Uterus (tissue), 4 donors: Measurements from ENCODE around the gene DNAJB5. TPM values are rescaled to one million over a fixed set of nuclear protein-coding genes. Genes with fewer than 3 reads are reported as not detected.

Source experiments
- DNase-seq, 2 donors: peaks; one replicate each; pipeline ENCODE4 v3.0.0-alpha.2; 2019 to 2020
- H3K27ac ChIP-seq, 2 donors: fragments of 200-600 bp; sonication (generic); 1 replicate in 1 of 2; 2 replicates in 1 of 2; pipeline ENCODE4 v1.5.1; 2016 to 2018
- H3K27me3 ChIP-seq, 2 donors: fragments of 200-600 bp; sonication (generic); one replicate each; pipeline ENCODE4 v1.5.1; 2018 to 2019; ENCODE audit warnings: control low read depth in 1 of 2
- H3K36me3 ChIP-seq, 2 donors: fragments of 200-600 bp; sonication (generic); one replicate each; pipeline ENCODE4 v1.5.1; 2019; ENCODE audit warnings: control low read depth in 1 of 2
- H3K4me1 ChIP-seq, 2 donors: fragments of 200-600 bp; sonication (generic); one replicate each; pipeline ENCODE4 v1.5.1; 2018 to 2019; ENCODE audit warnings: control low read depth in 1 of 2
- H3K4me3 ChIP-seq, 2 donors: fragments of 200-600 bp; sonication (generic); 1 replicate in 1 of 2; 2 replicates in 1 of 2; pipeline ENCODE4 v1.5.1; 2018 to 2019; ENCODE audit warnings: mild to moderate bottlenecking in 1 of 2
- H3K9me3 ChIP-seq, 2 donors: fragments of 200-600 bp; sonication (generic); one replicate each; pipeline ENCODE4 v1.5.1; 2019; ENCODE audit warnings: control low read depth in 1 of 2
- CTCF ChIP-seq, 4 experiments: fragments of 200-600 bp in 2 of 4; fragments of 450-650 bp in 2 of 4; sonication (generic) in 2 of 4; IDR thresholded peaks; one replicate each; pipeline ENCODE4 v1.5.1; 2016 to 2019; ENCODE audit warnings: antibody characterized with exemption in 4 of 4, mild to moderate bottlenecking in 2 of 4, moderate library complexity in 1 of 4
- POLR2A ChIP-seq, 2 donors: fragments of 450-650 bp; IDR thresholded peaks; one replicate each; pipeline ENCODE4 v1.6.1; 2016; ENCODE audit warnings: antibody characterized with exemption in 2 of 2, mild to moderate bottlenecking in 1 of 2, moderate library complexity in 1 of 2
- intact Hi-C: fragments of 100-400 bp; cut with DNase I; formaldehyde crosslinking; loops from one replicate; pipeline ENCODE4 v1.15.1; 2023; ENCODE audit warnings: low total_unique reads
- total RNA-seq, 4 donors: library from RNA; depleted of rRNA in 3 of 4; stranded (reverse); fragments of >200 nt in 3 of 4; gene quantifications; one replicate each; pipeline versions ENCODE4 v1.1.0 to v1.2.4, GENCODE V29; 2014 to 2023
- donor health status: DM: yes; HTN: yes; CAD: no.

The DNAJB5 gene
- total RNA-seq, 4 donors from 2014 or later = 9.7 to 45.0 (median 25.1) TPM

GRCh38 chr9:35042081-35042604 is 52.6 kb downstream of the DNAJB5 start:
- H3K36me3 ChIP-seq = no peaks in the 10 kb centered on the region
- no peak for DNase-seq
- intact Hi-C loops = no loop called here
- H3K9me3 ChIP-seq = no peaks in the 10 kb centered on the region
- H3K4me1 ChIP-seq = no peaks in the 10 kb centered on the region
- no peak overlapping the region for H3K4me3 ChIP-seq
- H3K27ac ChIP-seq = no peak overlapping the region
- no peak for TF ChIP-seq POLR2A (IDR thresholded peaks at IDR 0.05)
- TF ChIP-seq CTCF (IDR thresholded peaks at IDR 0.05) = no peak
- no peaks in the 10 kb centered on the region for H3K27me3 ChIP-seq

GRCh38 chr9:35042891-35043545 is 53.5 kb downstream of the DNAJB5 start:
- TF ChIP-seq CTCF (IDR thresholded peaks at IDR 0.05) (no peak), POLR2A (IDR thresholded peaks at IDR 0.05) (no peak)
- Histone ChIP-seq H3K27me3 (no peaks in the 10 kb centered on the region), H3K36me3 (no peaks in the 10 kb centered on the region), H3K4me1 (no peaks in the 10 kb centered on the region), H3K27ac (no peak overlapping the region), H3K4me3 (no peak overlapping the region), H3K9me3 (no peaks in the 10 kb centered on the region)
- intact Hi-C loops = no loop called here
- DNase-seq = no peak

GRCh38 chr9:35044071-35044470 is 54.5 kb downstream of the DNAJB5 start:
- DNase-seq = no peak
- TF ChIP-seq CTCF (IDR thresholded peaks at IDR 0.05) (no peak), POLR2A (IDR thresholded peaks at IDR 0.05) (no peak)
- intact Hi-C loops = no loop called here

More at GRCh38 chr9:35044071-35044470, 54.5 kb downstream of the DNAJB5 start:
- H3K4me1 ChIP-seq = no peaks in the 10 kb centered on the region
- H3K27ac ChIP-seq = no peak overlapping the region
- no peaks in the 10 kb centered on the region for H3K36me3 ChIP-seq
- no peaks in the 10 kb centered on the region for H3K9me3 ChIP-seq
- no peaks in the 10 kb centered on the region for H3K27me3 ChIP-seq
- H3K4me3 ChIP-seq = no peak overlapping the region

Other genes with a start within 250 kb of the DNAJB5 start
- 1 to 10 TPM in 1 of 4 donors, under 1 TPM in 3; under 0.01 to 1.5 (median 0.81) TPM for gene PHF24, start 31.5 kb upstream of the DNAJB5 start, total RNA-seq
- gene VCP, start 82.9 kb downstream of the DNAJB5 start, total RNA-seq = 100 to 1,000 TPM in 3 of 4 donors, 10 to 100 TPM in 1; 57.6 to 252 (median 174) TPM
- gene FANCG, start 90.2 kb downstream of the DNAJB5 start, total RNA-seq = 10 to 100 TPM in 1 of 4 donors, 1 to 10 TPM in 3; 1.8 to 29.1 (median 8.3) TPM
- 10 to 100 TPM in 3 of 4 donors, 1 to 10 TPM in 1; 2.8 to 21.5 (median 14.6) TPM for gene PIGO, start 106.8 kb downstream of the DNAJB5 start, total RNA-seq
- gene STOML2, start 113.4 kb downstream of the DNAJB5 start, total RNA-seq = 100 to 1,000 TPM in 1 of 4 donors, 10 to 100 TPM in 3; 58.4 to 107 (median 63.4) TPM
- gene ATOSB, start 126.1 kb downstream of the DNAJB5 start, total RNA-seq = 10 to 100 TPM in 1 of 4 donors, 1 to 10 TPM in 1, under 1 TPM in 2; 0.51 to 14.8 (median 4.1) TPM
- 10 to 100 TPM; 11.2 to 37.1 (median 14.6) TPM for gene UNC13B, start 172.3 kb downstream of the DNAJB5 start, total RNA-seq